Activated B cell treated with CpG ODN at 0.5 μM for 24 hours (primary cell): Measurements from ENCODE around the gene UQCR11. TPM values are rescaled to one million over a fixed set of nuclear protein-coding genes. Genes with fewer than 3 reads are reported as not detected.

Experiments
- ATAC-seq: fragments of 200-7000 bp; cut with Tn5 transposase; one replicate; pipeline ENCODE4 v1.10.0; 2021; ENCODE audit warnings: low read depth, mild to moderate bottlenecking, moderate library complexity
- CTCF ChIA-PET: fragments of 350-600 bp; sonication (Branson Sonifier 250); formaldehyde crosslinking; loops from one replicate; lab custom pipeline; 2021; ENCODE audit warnings: antibody characterized with exemption; lab: Charles Lee
- POLR2A ChIA-PET: fragments of 350-600 bp; sonication (Branson Sonifier 250); formaldehyde crosslinking; loops from one replicate; lab custom pipeline; 2021; ENCODE audit warnings: antibody characterized with exemption; lab: Charles Lee
- DNase-seq: peaks from one replicate; pipeline ENCODE4 v3.0.0; 2022
- H3K27ac Mint-ChIP-seq: one replicate; pipeline ENCODE4 v1.8.0; 2020; ENCODE audit warnings: mixed read lengths
- H3K27me3 Mint-ChIP-seq: one replicate; pipeline ENCODE4 v1.8.0; 2021; ENCODE audit warnings: mixed read lengths
- H3K36me3 Mint-ChIP-seq: one replicate; pipeline ENCODE4 v1.8.0; 2021; ENCODE audit warnings: low read depth, mixed read lengths
- H3K4me1 Mint-ChIP-seq: one replicate; pipeline ENCODE4 v1.8.0; 2021; ENCODE audit warnings: mixed read lengths
- H3K4me3 Mint-ChIP-seq: one replicate; pipeline ENCODE4 v1.8.0; 2020; ENCODE audit warnings: mild to moderate bottlenecking, mixed read lengths
- H3K9me3 Mint-ChIP-seq: one replicate; pipeline ENCODE4 v1.8.0; 2020; ENCODE audit warnings: mixed read lengths
- CTCF ChIP-seq: fragments of 200-600 bp; IDR thresholded peaks from one replicate; pipeline ENCODE4 v1.8.0; 2022; ENCODE audit warnings: antibody characterized with exemption, mild to moderate bottlenecking
- intact Hi-C: fragments of 100-400 bp; cut with micrococcal nuclease; formaldehyde crosslinking; loops from one replicate; pipeline ENCODE4 v1.15.1; 2024
- total RNA-seq: library from RNA; stranded (reverse); gene quantifications from 2 replicates; pipeline ENCODE4 v1.2.3, GENCODE V29; 2022

The UQCR11 gene
- total RNA-seq, 1 donor from 2014 or later, result 117 TPM

DNA sequence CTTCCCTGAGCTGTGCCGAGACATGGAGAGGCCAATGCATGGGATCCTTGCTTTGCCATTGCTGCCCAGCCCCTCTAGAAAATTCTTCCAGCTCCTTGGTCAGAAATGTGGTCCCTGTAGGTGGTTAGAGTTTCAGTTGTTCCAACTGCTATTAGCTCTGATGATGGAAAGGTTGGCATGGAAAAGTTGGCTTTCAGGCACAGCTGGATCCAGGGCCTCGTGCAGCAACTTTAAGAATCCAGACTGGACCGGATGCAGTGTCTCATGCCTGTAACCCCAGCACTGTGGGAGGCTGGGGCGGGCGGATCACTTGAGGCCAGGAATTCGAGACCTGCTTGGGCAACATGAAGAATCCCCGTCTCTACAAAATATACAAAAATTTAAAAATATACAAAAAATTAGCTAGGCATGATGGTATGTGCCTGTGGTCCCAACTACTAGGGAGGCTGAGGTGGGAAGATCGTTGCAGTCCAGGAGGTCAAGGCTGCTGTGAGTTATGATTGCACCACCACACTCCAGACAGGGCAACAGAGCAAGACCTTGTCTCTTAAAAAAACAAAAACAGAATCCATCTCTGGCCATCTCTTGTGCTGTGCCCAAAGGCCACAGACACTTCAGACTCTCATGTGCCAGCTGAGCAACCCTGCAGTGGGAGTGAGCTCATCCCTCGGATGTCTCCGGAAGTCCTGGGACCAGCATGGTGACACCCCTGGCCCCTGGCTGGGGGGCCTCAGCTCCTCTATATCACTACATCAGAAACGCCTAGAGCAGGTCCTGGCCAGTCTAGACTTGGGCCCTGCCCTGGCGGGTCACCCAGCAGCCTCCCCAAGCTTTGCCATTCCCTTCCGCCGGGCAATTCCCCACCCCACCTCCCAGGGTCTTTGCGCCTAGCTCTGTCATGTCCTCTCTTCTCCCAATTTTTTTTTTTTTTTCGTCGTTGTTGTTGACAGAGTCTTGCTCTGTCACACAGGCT is 53.9 kb downstream of the UQCR11 start:
- no peak overlapping the region for H3K4me3 Mint-ChIP-seq
- peaks cover under 1% of the 10 kb centered on the region for H3K4me1 Mint-ChIP-seq
- ChIA-PET CTCF (no interaction called here), POLR2A (interaction anchor here (0.6 to 0.7 kb wide), 2 partner anchors 960 to 1056 kb away, joined by 3 to 4 read pairs; no protein-coding TSS in a partner anchor)
- intact Hi-C loops, result no loop called here
- ATAC-seq (no peak), DNase-seq (no peak)
- no peaks in the 10 kb centered on the region for H3K9me3 Mint-ChIP-seq
- no peak for TF ChIP-seq CTCF
- H3K36me3 Mint-ChIP-seq, result no peaks in the 10 kb centered on the region
- no peak overlapping the region for H3K27ac Mint-ChIP-seq
- H3K27me3 Mint-ChIP-seq, result peaks cover 10% of the 10 kb centered on the region

DNA sequence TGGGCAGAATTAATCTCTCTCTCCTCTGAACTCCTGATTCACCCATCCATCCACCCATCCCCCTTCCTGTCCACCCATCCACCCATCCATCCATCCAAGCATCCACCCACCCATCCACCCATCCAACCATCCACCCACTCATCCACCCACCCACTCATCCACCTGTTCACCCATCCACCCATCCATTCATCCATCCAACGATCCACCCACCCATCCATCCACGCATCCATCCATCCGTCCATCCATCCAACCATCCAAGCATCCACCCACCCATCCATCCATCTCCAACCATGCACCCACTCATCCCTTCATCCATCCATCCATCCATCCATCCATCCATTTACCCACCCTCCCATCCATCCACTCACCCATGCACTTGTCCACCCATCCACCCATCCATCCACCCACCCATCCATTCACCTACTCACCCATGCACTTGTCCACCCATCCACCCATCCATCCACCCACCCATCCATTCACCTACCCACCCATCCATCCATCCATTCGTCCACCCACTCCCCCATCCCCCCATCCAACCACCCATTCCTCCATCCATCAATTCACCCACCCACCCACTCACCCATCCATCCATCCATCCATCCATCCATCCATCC is 55.8 kb downstream of the UQCR11 start:
- TF ChIP-seq CTCF, result no peak
- ChIA-PET CTCF (interaction anchor here (1.7 kb wide), 1 partner anchor 123 kb away, joined by 6 read pairs; no protein-coding TSS in a partner anchor), POLR2A (no interaction called here)
- ATAC-seq (no peak), DNase-seq (no peak)
- H3K36me3 Mint-ChIP-seq, result no peaks in the 10 kb centered on the region
- intact Hi-C loops, result loop anchor here (5.0 kb wide), 1 partner anchor 263 kb away; the partner anchor contains the start of gene ATP8B3
- no peak overlapping the region for H3K27ac Mint-ChIP-seq
- H3K27me3 Mint-ChIP-seq, result peaks cover 14% of the 10 kb centered on the region
- H3K9me3 Mint-ChIP-seq, result no peaks in the 10 kb centered on the region
- H3K4me3 Mint-ChIP-seq, result no peak overlapping the region
- H3K4me1 Mint-ChIP-seq, result peaks cover 6% of the 10 kb centered on the region

Other genes starting within 250 kb of the UQCR11 start
- 82.1 and 84.3 TPM in 2 replicates for gene NDUFS7, start 221.6 kb downstream of the UQCR11 start, total RNA-seq
- 6.9 and 8.8 TPM in 2 replicates for gene GAMT, start 203.9 kb downstream of the UQCR11 start, total RNA-seq
- gene DAZAP1, start 197.9 kb downstream of the UQCR11 start, total RNA-seq, result 177 and 195 TPM in 2 replicates
- 1,788 and 2,029 TPM in 2 replicates for gene RPS15, start 167.1 kb downstream of the UQCR11 start, total RNA-seq
- gene APC2, start 155.3 kb downstream of the UQCR11 start, total RNA-seq, result 0.42 and 0.59 TPM in 2 replicates
- 42.8 and 55.7 TPM in 2 replicates for gene C19orf25, start 126.2 kb downstream of the UQCR11 start, total RNA-seq
- 1.2 and 1.3 TPM in 2 replicates for gene PCSK4, start 115.1 kb downstream of the UQCR11 start, total RNA-seq
- 1.1 and 1.5 TPM in 2 replicates for gene REEP6, start 114.3 kb downstream of the UQCR11 start, total RNA-seq
- gene ADAMTSL5, start 92.4 kb downstream of the UQCR11 start, total RNA-seq, result not detected in 2 replicates
- gene PLK5, start 81.4 kb downstream of the UQCR11 start, total RNA-seq, result not detected in 2 replicates
- gene MEX3D, start 37.1 kb downstream of the UQCR11 start, total RNA-seq, result 2.1 and 2.5 TPM in 2 replicates
- gene MBD3, start 12.6 kb downstream of the UQCR11 start, total RNA-seq, result 91.9 and 96.9 TPM in 2 replicates
- 139 and 143 TPM in 2 replicates for gene TCF3, start 47.2 kb upstream of the UQCR11 start, total RNA-seq
- not detected in 2 replicates for gene ONECUT3, start 148.0 kb upstream of the UQCR11 start, total RNA-seq
- gene ATP8B3, start 206.8 kb upstream of the UQCR11 start, total RNA-seq, result 2.3 and 3.9 TPM in 2 replicates
- 56.3 and 69.6 TPM in 2 replicates for gene REXO1, start 243.0 kb upstream of the UQCR11 start, total RNA-seq